ENCODE measurements around the gene ANKRD34C.
A peak's percentile ranks its signal among the peaks of the same experiment; 100 is the strongest.

ANKRD34C gene

GRCh38 chr15:79282371-79283251 lies at the start of gene ANKRD34C:
TSS of gene ANKRD34C (plus strand) at chr15:79282722. CDS start at chr15:79293285, 10,563 bp downstream.
- no peak for DNase-seq

- no peak for DNase-seq
Observed at GRCh38 chr15:79233236-79233635, 49.3 kb upstream of the ANKRD34C start.

GRCh38 chr15:79240036-79240435 lies 42.5 kb upstream of the ANKRD34C start:
- DNase-seq, result no peak

- DNase-seq, result no peak
Observed at GRCh38 chr15:79243723-79244122, 38.8 kb upstream of the ANKRD34C start.

- no peak for DNase-seq
Observed at GRCh38 chr15:79244876-79245275, 37.6 kb upstream of the ANKRD34C start.

- no peak for DNase-seq
Observed at GRCh38 chr15:79248183-79248582, 34.3 kb upstream of the ANKRD34C start.

GRCh38 chr15:79257454-79257853 lies 25.1 kb upstream of the ANKRD34C start:
- DNase-seq, result no peak

- DNase-seq, result no peak
Observed at GRCh38 chr15:79261836-79262235, 20.7 kb upstream of the ANKRD34C start.

- DNase-seq, result no peak
Observed at GRCh38 chr15:79265167-79265566, 17.4 kb upstream of the ANKRD34C start.

- DNase-seq, result no peak
Observed at GRCh38 chr15:79265987-79266579, 16.4 kb upstream of the ANKRD34C start.

- DNase-seq, result peak; percentile 83
Observed at GRCh38 chr15:79283252-79284048, 928 bp downstream of the ANKRD34C start.

GRCh38 chr15:79290642-79291275 lies 8.2 kb downstream of the ANKRD34C start:
- DNase-seq, result no peak

GRCh38 chr15:79292011-79292410 lies 9.5 kb downstream of the ANKRD34C start:
- DNase-seq, result no peak

GRCh38 chr15:79294075-79294474 lies 11.6 kb downstream of the ANKRD34C start:
- DNase-seq, result no peak

- DNase-seq, result no peak
Observed at GRCh38 chr15:79296583-79296982, 14.1 kb downstream of the ANKRD34C start.

GRCh38 chr15:79299126-79299840 lies 16.8 kb downstream of the ANKRD34C start:
- DNase-seq, result no peak

- DNase-seq, result no peak
Observed at GRCh38 chr15:79299841-79300235, 17.3 kb downstream of the ANKRD34C start.

- no peak for DNase-seq
Observed at GRCh38 chr15:79307251-79307650, 24.7 kb downstream of the ANKRD34C start.

GRCh38 chr15:79308874-79309273 lies 26.4 kb downstream of the ANKRD34C start:
- no peak for DNase-seq

GRCh38 chr15:79310612-79310984 lies 28.1 kb downstream of the ANKRD34C start:
- DNase-seq, result no peak

- peak; percentile 88 for DNase-seq
Observed at GRCh38 chr15:79310985-79311900, 28.7 kb downstream of the ANKRD34C start, which contains the start of gene TMED3. TSS of gene TMED3 (plus strand) at chr15:79311112. CDS start at chr15:79311250, 138 bp downstream.
